ENCODE data around the gene ACTA1.

The ACTA1 gene

DNA sequence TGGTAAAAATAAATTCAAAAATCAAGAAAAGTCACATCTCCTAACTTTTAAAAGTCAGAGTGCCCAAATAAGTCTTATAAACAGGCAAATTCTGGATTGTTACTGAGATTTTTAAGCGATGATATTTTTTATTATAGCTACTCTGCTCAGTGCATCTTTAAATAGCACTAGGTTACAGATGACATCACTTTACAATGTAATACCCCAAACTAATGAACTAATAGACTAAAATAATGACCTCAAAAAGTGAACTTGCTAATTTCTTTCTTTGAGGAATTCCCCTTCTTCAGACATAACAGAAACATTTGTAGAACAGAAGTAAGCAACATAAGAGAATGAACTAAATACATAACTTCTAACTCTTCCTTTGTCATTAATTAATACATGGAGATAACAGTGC lies 33.0 kb upstream of the ACTA1 start:
- ATAC-seq = no peak
- TF ChIP-seq, protein P1, sequence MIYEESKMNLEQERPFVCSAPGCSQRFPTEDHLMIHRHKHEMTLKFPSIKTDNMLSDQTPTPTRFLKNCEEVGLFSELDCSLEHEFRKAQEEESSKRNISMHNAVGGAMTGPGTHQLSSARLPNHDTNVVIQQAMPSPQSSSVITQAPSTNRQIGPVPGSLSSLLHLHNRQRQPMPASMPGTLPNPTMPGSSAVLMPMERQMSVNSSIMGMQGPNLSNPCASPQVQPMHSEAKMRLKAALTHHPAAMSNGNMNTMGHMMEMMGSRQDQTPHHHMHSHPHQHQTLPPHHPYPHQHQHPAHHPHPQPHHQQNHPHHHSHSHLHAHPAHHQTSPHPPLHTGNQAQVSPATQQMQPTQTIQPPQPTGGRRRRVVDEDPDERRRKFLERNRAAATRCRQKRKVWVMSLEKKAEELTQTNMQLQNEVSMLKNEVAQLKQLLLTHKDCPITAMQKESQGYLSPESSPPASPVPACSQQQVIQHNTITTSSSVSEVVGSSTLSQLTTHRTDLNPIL (CRISPR knock-in tag; IDR thresholded peaks at IDR 0.05; ENCODE audit: low read depth) = no peak
- TF ChIP-seq ARNTL (CRISPR knock-in tag; IDR thresholded peaks at IDR 0.05; ENCODE audit: borderline replicate concordance, low read depth) (no peak), ZNF8 (CRISPR knock-in tag; IDR thresholded peaks at IDR 0.05) (no peak), BACH2 (CRISPR knock-in tag; IDR thresholded peaks at IDR 0.05; ENCODE audit: borderline replicate concordance) (no peak), CSDC2 (CRISPR knock-in tag; IDR thresholded peaks at IDR 0.05) (no peak), GLIS3 (CRISPR knock-in tag; IDR thresholded peaks at IDR 0.05) (no peak), PPARA (CRISPR knock-in tag; IDR thresholded peaks at IDR 0.05; ENCODE audit: borderline replicate concordance) (no peak), SNAI2 (CRISPR knock-in tag; IDR thresholded peaks at IDR 0.05) (no peak)
- TF ChIP-seq, protein P2, sequence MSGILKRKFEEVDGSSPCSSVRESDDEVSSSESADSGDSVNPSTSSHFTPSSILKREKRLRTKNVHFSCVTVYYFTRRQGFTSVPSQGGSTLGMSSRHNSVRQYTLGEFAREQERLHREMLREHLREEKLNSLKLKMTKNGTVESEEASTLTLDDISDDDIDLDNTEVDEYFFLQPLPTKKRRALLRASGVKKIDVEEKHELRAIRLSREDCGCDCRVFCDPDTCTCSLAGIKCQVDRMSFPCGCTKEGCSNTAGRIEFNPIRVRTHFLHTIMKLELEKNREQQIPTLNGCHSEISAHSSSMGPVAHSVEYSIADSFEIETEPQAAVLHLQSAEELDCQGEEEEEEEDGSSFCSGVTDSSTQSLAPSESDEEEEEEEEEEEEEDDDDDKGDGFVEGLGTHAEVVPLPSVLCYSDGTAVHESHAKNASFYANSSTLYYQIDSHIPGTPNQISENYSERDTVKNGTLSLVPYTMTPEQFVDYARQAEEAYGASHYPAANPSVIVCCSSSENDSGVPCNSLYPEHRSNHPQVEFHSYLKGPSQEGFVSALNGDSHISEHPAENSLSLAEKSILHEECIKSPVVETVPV (CRISPR knock-in tag; IDR thresholded peaks at IDR 0.05) = no peak

- no peak for ATAC-seq
- TF ChIP-seq, protein P3, sequence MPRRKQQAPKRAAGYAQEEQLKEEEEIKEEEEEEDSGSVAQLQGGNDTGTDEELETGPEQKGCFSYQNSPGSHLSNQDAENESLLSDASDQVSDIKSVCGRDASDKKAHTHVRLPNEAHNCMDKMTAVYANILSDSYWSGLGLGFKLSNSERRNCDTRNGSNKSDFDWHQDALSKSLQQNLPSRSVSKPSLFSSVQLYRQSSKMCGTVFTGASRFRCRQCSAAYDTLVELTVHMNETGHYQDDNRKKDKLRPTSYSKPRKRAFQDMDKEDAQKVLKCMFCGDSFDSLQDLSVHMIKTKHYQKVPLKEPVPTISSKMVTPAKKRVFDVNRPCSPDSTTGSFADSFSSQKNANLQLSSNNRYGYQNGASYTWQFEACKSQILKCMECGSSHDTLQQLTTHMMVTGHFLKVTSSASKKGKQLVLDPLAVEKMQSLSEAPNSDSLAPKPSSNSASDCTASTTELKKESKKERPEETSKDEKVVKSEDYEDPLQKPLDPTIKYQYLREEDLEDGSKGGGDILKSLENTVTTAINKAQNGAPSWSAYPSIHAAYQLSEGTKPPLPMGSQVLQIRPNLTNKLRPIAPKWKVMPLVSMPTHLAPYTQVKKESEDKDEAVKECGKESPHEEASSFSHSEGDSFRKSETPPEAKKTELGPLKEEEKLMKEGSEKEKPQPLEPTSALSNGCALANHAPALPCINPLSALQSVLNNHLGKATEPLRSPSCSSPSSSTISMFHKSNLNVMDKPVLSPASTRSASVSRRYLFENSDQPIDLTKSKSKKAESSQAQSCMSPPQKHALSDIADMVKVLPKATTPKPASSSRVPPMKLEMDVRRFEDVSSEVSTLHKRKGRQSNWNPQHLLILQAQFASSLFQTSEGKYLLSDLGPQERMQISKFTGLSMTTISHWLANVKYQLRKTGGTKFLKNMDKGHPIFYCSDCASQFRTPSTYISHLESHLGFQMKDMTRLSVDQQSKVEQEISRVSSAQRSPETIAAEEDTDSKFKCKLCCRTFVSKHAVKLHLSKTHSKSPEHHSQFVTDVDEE (CRISPR knock-in tag; IDR thresholded peaks at IDR 0.05) = no peak
- TF ChIP-seq RARB (CRISPR knock-in tag; IDR thresholded peaks at IDR 0.05) = no peak
These were observed 30.8 kb upstream of the ACTA1 start for GRCh38 chr1:229464672-229465071.

GRCh38 chr1:229461032-229461668 lies 27.3 kb upstream of the ACTA1 start:
- TF ChIP-seq ARNTL (CRISPR knock-in tag; IDR thresholded peaks at IDR 0.05; ENCODE audit: borderline replicate concordance, low read depth) = no peak
- no peak for ATAC-seq

GRCh38 chr1:229459815-229460214 lies 25.9 kb upstream of the ACTA1 start:
- no peak for ATAC-seq

More at GRCh38 chr1:229459815-229460214, 25.9 kb upstream of the ACTA1 start:
- TF ChIP-seq BACH2 (CRISPR knock-in tag; IDR thresholded peaks at IDR 0.05; ENCODE audit: borderline replicate concordance) (no peak), ZNF565 (CRISPR knock-in tag; conservative IDR thresholded peaks at IDR 0.05; ENCODE audit: low read depth) (no peak), TOX (CRISPR knock-in tag; IDR thresholded peaks at IDR 0.05; ENCODE audit: borderline replicate concordance) (no peak), GLIS3 (CRISPR knock-in tag; IDR thresholded peaks at IDR 0.05) (no peak), ESRRG (CRISPR knock-in tag; IDR thresholded peaks at IDR 0.05) (no peak), RARB (CRISPR knock-in tag; IDR thresholded peaks at IDR 0.05) (no peak), ZNF8 (CRISPR knock-in tag; IDR thresholded peaks at IDR 0.05) (no peak), ZC3H10 (CRISPR knock-in tag; IDR thresholded peaks at IDR 0.05) (no peak), ZFP30 (CRISPR knock-in tag; IDR thresholded peaks at IDR 0.05) (no peak), CSDC2 (CRISPR knock-in tag; IDR thresholded peaks at IDR 0.05) (no peak), ISL1 (CRISPR knock-in tag; IDR thresholded peaks at IDR 0.05) (no peak), PPARA (CRISPR knock-in tag; IDR thresholded peaks at IDR 0.05; ENCODE audit: borderline replicate concordance) (no peak), TCF4 (CRISPR knock-in tag; IDR thresholded peaks at IDR 0.05; ENCODE audit: borderline replicate concordance) (no peak)
- TF ChIP-seq, protein P1 (CRISPR knock-in tag; IDR thresholded peaks at IDR 0.05; ENCODE audit: low read depth) = no peak
- TF ChIP-seq, protein P4, sequence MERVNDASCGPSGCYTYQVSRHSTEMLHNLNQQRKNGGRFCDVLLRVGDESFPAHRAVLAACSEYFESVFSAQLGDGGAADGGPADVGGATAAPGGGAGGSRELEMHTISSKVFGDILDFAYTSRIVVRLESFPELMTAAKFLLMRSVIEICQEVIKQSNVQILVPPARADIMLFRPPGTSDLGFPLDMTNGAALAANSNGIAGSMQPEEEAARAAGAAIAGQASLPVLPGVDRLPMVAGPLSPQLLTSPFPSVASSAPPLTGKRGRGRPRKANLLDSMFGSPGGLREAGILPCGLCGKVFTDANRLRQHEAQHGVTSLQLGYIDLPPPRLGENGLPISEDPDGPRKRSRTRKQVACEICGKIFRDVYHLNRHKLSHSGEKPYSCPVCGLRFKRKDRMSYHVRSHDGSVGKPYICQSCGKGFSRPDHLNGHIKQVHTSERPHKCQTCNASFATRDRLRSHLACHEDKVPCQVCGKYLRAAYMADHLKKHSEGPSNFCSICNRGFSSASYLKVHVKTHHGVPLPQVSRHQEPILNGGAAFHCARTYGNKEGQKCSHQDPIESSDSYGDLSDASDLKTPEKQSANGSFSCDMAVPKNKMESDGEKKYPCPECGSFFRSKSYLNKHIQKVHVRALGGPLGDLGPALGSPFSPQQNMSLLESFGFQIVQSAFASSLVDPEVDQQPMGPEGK (CRISPR knock-in tag; IDR thresholded peaks at IDR 0.05; ENCODE audit: borderline replicate concordance) = no peak
